ENCODE results near the gene SARDH. TPM values are rescaled to one million over a fixed set of nuclear protein-coding genes. Genes with fewer than 3 reads are reported as not detected.
A peak's percentile ranks its signal among the peaks of the same experiment; 100 is the strongest.

SARDH gene
- total RNA-seq, 1 donor from 2014 or later = 1.2 TPM

DNA sequence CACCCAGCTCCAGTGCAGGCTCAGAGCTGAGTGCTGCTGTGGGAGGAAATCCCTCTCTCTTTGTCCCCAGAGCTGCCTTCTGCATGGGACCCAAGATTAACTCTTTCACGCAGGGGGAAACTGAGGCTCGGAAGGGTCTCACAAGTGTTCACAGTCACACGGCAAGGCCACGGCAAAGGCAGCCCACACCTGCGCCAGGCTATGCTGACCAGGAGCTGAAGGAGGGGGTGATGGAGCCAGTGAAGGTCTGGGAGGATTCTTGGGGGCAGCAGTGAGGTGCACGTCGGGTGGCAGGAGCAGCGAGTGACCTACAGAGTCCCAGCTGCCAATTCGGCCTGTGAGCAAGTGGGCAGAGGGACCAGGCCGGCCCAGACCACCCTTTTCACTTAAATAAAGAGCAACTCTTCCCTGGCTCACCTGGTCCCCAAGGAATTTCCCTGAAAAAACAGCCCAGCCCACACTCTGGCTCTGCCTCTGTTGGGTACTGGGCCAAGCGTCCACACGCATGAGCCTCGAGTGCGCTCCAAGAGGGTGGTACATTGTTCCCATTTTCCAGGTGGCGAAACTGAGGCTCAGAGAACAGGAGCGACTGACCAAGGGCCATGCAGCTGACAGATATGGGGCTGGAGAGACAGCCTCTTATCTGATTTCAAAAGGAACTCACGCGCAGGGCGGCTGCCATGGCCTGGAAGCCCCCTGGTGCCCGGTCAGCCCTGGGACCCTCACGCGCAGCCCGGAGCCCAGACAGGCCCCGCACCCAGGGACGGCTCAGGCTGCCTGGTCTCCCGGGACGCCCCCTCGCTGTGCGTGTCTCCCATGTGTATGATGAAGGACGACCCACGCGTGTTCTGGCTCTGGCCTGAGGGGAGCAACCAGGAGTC, 28.2 kb downstream of the SARDH start:
- Mint-ChIP-seq H3K36me3 (ENCODE audit: low read depth) (no peaks in the 10 kb centered on the region), H3K4me1 (ENCODE audit: low read depth) (peaks cover 39% of the 10 kb centered on the region), H3K4me3 (ENCODE audit: unreplicated experiment) (no peak overlapping the region), H3K27ac (ENCODE audit: unreplicated experiment) (no peak overlapping the region), H3K27me3 (ENCODE audit: low read depth) (no peaks in the 10 kb centered on the region), H3K9me3 (ENCODE audit: low read depth) (no peaks in the 10 kb centered on the region)
- DNase-seq (ENCODE audit: low spot score) = peak; percentile 90
- TF ChIP-seq, protein P1, sequence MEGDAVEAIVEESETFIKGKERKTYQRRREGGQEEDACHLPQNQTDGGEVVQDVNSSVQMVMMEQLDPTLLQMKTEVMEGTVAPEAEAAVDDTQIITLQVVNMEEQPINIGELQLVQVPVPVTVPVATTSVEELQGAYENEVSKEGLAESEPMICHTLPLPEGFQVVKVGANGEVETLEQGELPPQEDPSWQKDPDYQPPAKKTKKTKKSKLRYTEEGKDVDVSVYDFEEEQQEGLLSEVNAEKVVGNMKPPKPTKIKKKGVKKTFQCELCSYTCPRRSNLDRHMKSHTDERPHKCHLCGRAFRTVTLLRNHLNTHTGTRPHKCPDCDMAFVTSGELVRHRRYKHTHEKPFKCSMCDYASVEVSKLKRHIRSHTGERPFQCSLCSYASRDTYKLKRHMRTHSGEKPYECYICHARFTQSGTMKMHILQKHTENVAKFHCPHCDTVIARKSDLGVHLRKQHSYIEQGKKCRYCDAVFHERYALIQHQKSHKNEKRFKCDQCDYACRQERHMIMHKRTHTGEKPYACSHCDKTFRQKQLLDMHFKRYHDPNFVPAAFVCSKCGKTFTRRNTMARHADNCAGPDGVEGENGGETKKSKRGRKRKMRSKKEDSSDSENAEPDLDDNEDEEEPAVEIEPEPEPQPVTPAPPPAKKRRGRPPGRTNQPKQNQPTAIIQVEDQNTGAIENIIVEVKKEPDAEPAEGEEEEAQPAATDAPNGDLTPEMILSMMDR (IDR thresholded peaks at IDR 0.05) = no peak

DNA sequence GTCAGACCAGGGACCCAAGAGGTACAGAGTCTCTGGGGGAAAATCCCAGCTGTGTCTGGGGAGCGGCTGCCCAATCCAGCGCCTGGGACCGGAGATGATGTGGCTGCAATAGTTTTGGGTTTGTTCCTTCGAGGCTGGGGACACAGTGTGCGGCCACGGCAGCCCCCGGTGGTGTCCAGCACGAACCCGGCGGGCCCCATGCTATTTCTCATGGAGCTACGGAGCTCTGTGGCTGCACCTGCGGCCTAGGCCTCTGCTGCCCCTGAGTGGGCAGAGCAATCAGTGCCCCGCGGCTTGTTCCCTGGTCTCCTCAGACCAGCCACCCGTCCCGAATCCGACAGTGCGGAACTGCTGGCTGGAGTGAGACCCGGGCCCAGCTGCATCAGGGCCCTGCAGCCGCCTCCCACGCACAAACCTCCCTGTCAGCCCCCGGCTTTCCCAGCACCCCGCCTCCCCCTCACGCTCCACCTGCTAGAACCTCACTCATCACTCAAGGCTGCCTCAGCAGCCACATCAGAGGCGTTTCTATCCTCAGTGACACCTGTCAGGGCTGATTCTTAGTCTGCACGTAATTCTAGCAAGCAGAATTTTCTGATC, 29.0 kb downstream of the SARDH start:
- TF ChIP-seq, protein P1 (IDR thresholded peaks at IDR 0.05) = no peak
- Mint-ChIP-seq H3K27ac (ENCODE audit: unreplicated experiment) (no peak overlapping the region), H3K4me3 (ENCODE audit: unreplicated experiment) (no peak overlapping the region), H3K27me3 (ENCODE audit: low read depth) (no peaks in the 10 kb centered on the region), H3K4me1 (ENCODE audit: low read depth) (peaks cover 31% of the 10 kb centered on the region), H3K36me3 (ENCODE audit: low read depth) (no peaks in the 10 kb centered on the region), H3K9me3 (ENCODE audit: low read depth) (no peaks in the 10 kb centered on the region)
- DNase-seq (ENCODE audit: low spot score) = peak; percentile 81

DNA sequence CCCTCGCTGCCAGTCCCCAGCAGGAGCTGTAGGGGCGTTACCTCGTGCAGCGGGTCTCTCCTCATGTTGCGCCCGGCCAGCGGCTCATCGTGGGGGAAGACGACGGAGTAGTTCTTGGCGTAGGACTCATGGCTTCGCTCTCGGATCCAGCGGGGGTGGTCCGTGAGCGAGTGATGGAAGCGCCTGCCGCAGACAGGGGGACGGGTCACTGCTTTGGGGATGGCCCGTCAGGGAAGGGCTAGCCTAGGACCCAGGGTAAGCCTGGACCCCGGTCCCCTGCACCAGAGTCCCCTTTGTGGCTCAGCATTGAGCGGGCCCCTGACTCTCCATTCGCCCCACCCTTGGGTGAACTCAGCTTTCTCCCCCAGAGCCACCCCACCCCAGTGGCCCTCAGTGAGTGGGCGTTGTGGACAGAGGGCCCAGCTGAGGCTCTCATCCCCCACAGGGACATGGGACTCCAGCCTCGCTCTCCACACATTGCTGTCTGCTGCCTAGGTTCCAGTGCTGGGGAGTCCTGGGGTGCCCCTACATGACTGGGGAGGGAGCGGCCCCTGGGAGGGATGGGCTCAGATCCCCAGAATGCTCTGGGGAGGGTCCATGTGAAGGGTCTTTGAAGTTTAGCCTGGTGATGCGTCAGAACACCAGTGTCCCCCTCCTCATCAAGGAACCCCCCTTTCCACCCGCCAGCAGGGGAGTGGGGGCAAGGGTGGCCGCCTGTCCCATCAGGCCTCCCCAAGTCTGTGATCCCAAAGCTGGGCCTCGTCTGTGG, 29.7 kb downstream of the SARDH start:
- Mint-ChIP-seq H3K4me1 (ENCODE audit: low read depth) (peaks cover 27% of the 10 kb centered on the region), H3K9me3 (ENCODE audit: low read depth) (no peaks in the 10 kb centered on the region), H3K36me3 (ENCODE audit: low read depth) (no peaks in the 10 kb centered on the region), H3K27me3 (ENCODE audit: low read depth) (no peaks in the 10 kb centered on the region), H3K4me3 (ENCODE audit: unreplicated experiment) (no peak overlapping the region), H3K27ac (ENCODE audit: unreplicated experiment) (no peak overlapping the region)
- TF ChIP-seq, protein P1 (IDR thresholded peaks at IDR 0.05) = no peak
- DNase-seq (ENCODE audit: low spot score) = peak; percentile 86

DNA sequence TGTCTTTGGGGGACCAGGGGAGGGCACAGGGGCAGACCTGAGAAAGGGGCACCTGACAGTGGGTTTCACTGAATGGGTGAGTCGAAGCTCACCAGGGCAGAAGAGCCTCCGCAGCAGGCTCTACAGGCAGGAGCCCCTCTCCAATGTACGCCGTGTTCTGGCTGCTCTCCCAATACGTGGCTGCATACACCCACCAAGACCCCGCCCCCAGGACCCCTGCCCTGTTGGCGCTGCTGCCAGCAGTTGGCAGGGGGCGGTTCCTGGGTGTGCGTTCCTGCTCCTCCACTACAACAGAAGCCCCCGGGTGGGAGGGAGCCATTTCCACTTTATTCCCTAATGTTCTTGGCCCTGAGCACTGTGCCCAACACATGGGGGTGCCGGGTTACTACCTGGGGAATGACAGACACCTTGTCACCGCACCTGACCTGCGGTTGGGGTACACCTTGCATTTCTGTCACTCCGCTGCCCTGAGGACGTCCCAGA, 30.3 kb downstream of the SARDH start:
- DNase-seq (ENCODE audit: low spot score) = peak; percentile 77
- Mint-ChIP-seq H3K4me3 (ENCODE audit: unreplicated experiment) (no peak overlapping the region), H3K27ac (ENCODE audit: unreplicated experiment) (no peak overlapping the region), H3K27me3 (ENCODE audit: low read depth) (no peaks in the 10 kb centered on the region), H3K36me3 (ENCODE audit: low read depth) (no peaks in the 10 kb centered on the region), H3K9me3 (ENCODE audit: low read depth) (no peaks in the 10 kb centered on the region), H3K4me1 (ENCODE audit: low read depth) (peaks cover 24% of the 10 kb centered on the region)
- TF ChIP-seq, protein P1 (IDR thresholded peaks at IDR 0.05) = no peak

Data from chondrocyte (in vitro differentiated cells).